Panc1 (cell line): ENCODE results near the gene STK32C. TPM values are rescaled to one million over a fixed set of nuclear protein-coding genes. Genes with fewer than 3 reads are reported as not detected.

Experiments used
- ATAC-seq: fragments of 200-7000 bp; cut with Tn5 transposase; 2 replicates; pipeline ENCODE4 v1.9.1; 2020; ENCODE audit warnings: mild to moderate bottlenecking, moderate library complexity
- BruUV-seq: library from RNA; stranded (reverse); fragments of 400-500 nt; replicated peaks from 2 replicates; lab custom pipeline; 2021; lab: Mats Ljungman, UMichigan
- CTCF ChIA-PET: fragments of 300-600 bp; sonication (Branson Sonifier 250); formaldehyde crosslinking; loops from one replicate; lab custom pipeline; 2022; ENCODE audit warnings: antibody characterized with exemption; lab: Charles Lee
- POLR2A ChIA-PET: fragments of 300-600 bp; sonication (Branson Sonifier 250); formaldehyde crosslinking; loops from one replicate; lab custom pipeline; 2022; ENCODE audit warnings: antibody characterized with exemption; lab: Charles Lee
- DNase-seq: peaks from one replicate; pipeline ENCODE4 v3.0.0-alpha.2; 2010; ENCODE audit warnings: low read depth, low spot score
- H3K27ac ChIP-seq: 2 replicates; pipeline ENCODE4 v1.5.1; 2011; ENCODE audit warnings: mild to moderate bottlenecking, low read length, inconsistent platforms
- H3K27me3 ChIP-seq: fragments of 200-500 bp; sonication (Bioruptor generic); 2 replicates; pipeline ENCODE4 v1.6.0; 2014; ENCODE audit warnings: low read length, inconsistent platforms; ENCODE audit not compliant: control insufficient read depth, insufficient read depth
- H3K36me3 ChIP-seq: fragments of 200-500 bp; sonication (Bioruptor generic); 2 replicates; pipeline ENCODE4 v1.5.1; 2014; ENCODE audit warnings: inconsistent platforms, mild to moderate bottlenecking, low read length, moderate library complexity; ENCODE audit not compliant: control insufficient read depth, insufficient read depth
- H3K4me1 ChIP-seq: 2 replicates; pipeline ENCODE4 v1.5.1; 2011; ENCODE audit warnings: inconsistent platforms, mild to moderate bottlenecking, low read length, moderate library complexity; ENCODE audit not compliant: control insufficient read depth, insufficient read depth
- H3K4me3 ChIP-seq, 2 experiments: 2 replicates each; pipeline ENCODE4 v1.5.1; 2011 to 2012; ENCODE audit warnings: low read depth in 2 of 2, low read length in 2 of 2, mild to moderate bottlenecking in 2 of 2, inconsistent platforms in 1 of 2, moderate library complexity in 1 of 2
- H3K9me3 ChIP-seq: fragments of 200-500 bp; sonication (Bioruptor generic); 2 replicates; pipeline ENCODE4 v1.5.1; 2014; ENCODE audit warnings: low read depth, mild to moderate bottlenecking, inconsistent platforms, low read length, moderate library complexity; ENCODE audit not compliant: control insufficient read depth, insufficient read depth
- CTCF ChIP-seq: fragments of 450-650 bp; IDR thresholded peaks from 2 replicates; pipeline ENCODE4 v1.5.1; 2017; ENCODE audit warnings: mild to moderate bottlenecking
- POLR2AphosphoS5 ChIP-seq: IDR thresholded peaks from 2 replicates; pipeline ENCODE4 v1.6.1; 2012; ENCODE audit warnings: mild to moderate bottlenecking, low read depth, low read length, moderate library complexity
- REST ChIP-seq, 2 experiments: IDR thresholded peaks; 2 replicates each; pipeline ENCODE4 v1.6.1; 2011 to 2012; ENCODE audit warnings: low read depth in 2 of 2, control low read depth in 1 of 2, low read length in 1 of 2, mild to moderate bottlenecking in 1 of 2, moderate library complexity in 1 of 2; ENCODE audit not compliant: insufficient read depth in 1 of 2
- SIN3A ChIP-seq: IDR thresholded peaks from 2 replicates; pipeline ENCODE4 v1.6.1; 2012; ENCODE audit warnings: low read depth, mild to moderate bottlenecking, low read length, moderate library complexity, borderline replicate concordance; ENCODE audit not compliant: insufficient read depth
- TCF7L2 ChIP-seq: IDR thresholded peaks from 2 replicates; pipeline ENCODE4 v1.6.1; 2011; ENCODE audit warnings: mild to moderate bottlenecking, low read depth, low read length, inconsistent platforms
- in situ Hi-C: cut with HindIII; loops from 2 replicates; pipeline ENCODE4 v1.10.0; 2016; ENCODE audit warnings: low sequenced_read_pairs, low pct_unique_long_range_greater_than_20kb
- intact Hi-C: fragments of 100-400 bp; cut with micrococcal nuclease; formaldehyde crosslinking; loops from one replicate; pipeline ENCODE4 v1.10.0; 2022; ENCODE audit not compliant: unreplicated experiment
- total RNA-seq: library from RNA; stranded (reverse); gene quantifications from one replicate; pipeline ENCODE4 v1.2.1, GENCODE V29; 2021; ENCODE audit not compliant: unreplicated experiment

The STK32C gene
- total RNA-seq, 1 experiment from 2014 or later, result 53.7 TPM

- Histone ChIP-seq H3K27me3 (no peaks in the 10 kb centered on the region), H3K36me3 (no peaks in the 10 kb centered on the region), H3K4me1 (no peaks in the 10 kb centered on the region), H3K9me3 (no peaks in the 10 kb centered on the region), H3K4me3 (no peak overlapping the region), H3K27ac (no peak overlapping the region)
- intact Hi-C loops, result no loop called here
- no peak for TF ChIP-seq CTCF
- in situ Hi-C loops, result no loop called here
- ATAC-seq (no peak), DNase-seq (no peak)
- CTCF ChIA-PET, result no interaction called here
- POLR2A ChIA-PET, result interaction anchor here (0.6 kb wide), 2 partner anchors 11 to 305 kb away, joined by 4 to 6 read pairs; no protein-coding TSS in a partner anchor
- BruUV-seq, result no TSS peak
These were observed 93.8 kb downstream of the STK32C start for GRCh38 chr10:132213917-132214316.

DNA sequence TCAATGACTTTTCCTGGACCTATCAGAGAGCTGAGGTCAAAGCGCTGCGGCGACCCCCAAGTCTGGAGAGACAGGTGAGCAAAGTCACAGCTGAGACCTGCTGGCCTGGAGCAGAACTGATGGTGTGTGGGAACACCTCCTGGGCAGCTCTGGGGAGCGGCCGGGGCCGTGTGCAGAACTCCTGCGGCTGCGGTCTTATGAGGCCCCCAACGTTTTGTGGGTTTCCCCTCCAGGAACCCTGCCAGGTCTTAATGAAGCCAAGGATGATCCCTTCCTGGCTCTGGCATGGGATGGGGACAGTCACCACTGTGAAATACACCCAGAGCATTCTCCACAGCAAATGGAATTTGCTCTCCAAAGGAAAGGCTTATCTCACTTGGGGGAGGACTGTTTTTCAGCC is 94.9 kb downstream of the STK32C start:
- no TSS peak for BruUV-seq
- TF ChIP-seq TCF7L2 (no peak), POLR2AphosphoS5 (no peak), REST (IDR thresholded peaks at IDR 0.05; ENCODE audit: insufficient read depth in 1 of 2, low read depth in 2 of 2, low read length in 1 of 2) (no peak), SIN3A (no peak), CTCF (no peak)
- ATAC-seq (no peak), DNase-seq (no peak)
- H3K4me1 ChIP-seq, result no peaks in the 10 kb centered on the region
- H3K27ac ChIP-seq, result no peak overlapping the region
- no peaks in the 10 kb centered on the region for H3K9me3 ChIP-seq
- H3K4me3 ChIP-seq, result no peak overlapping the region
- ChIA-PET CTCF (no interaction called here), POLR2A (no interaction called here)
- intact Hi-C loops, result no loop called here
- in situ Hi-C loops, result no loop called here
- no peaks in the 10 kb centered on the region for H3K27me3 ChIP-seq
- H3K36me3 ChIP-seq, result no peaks in the 10 kb centered on the region

GRCh38 chr10:132211246-132211645 is 96.5 kb downstream of the STK32C start:
- Histone ChIP-seq H3K36me3 (no peaks in the 10 kb centered on the region), H3K27ac (no peak overlapping the region), H3K4me1 (no peaks in the 10 kb centered on the region), H3K27me3 (no peaks in the 10 kb centered on the region), H3K9me3 (no peaks in the 10 kb centered on the region), H3K4me3 (no peak overlapping the region)
- ATAC-seq, result no peak
- BruUV-seq, result no TSS peak
- ChIA-PET CTCF (no interaction called here), POLR2A (no interaction called here)
- in situ Hi-C loops, result no loop called here
- intact Hi-C loops, result no loop called here
- DNase-seq, result no peak
- TF ChIP-seq REST (IDR thresholded peaks at IDR 0.05; ENCODE audit: insufficient read depth in 1 of 2, low read depth in 2 of 2, low read length in 1 of 2), result no peak
- TF ChIP-seq POLR2AphosphoS5, result no peak
- no peak for TF ChIP-seq TCF7L2
